A549 (cell line): ENCODE results near the gene ADGRL2. TPM values are rescaled to one million over a fixed set of nuclear protein-coding genes. Genes with fewer than 3 reads are reported as not detected.

ENCODE experiments used
- ATAC-seq, 2 experiments: fragments of 200-7000 bp in 1 of 2; fragments of >200 bp in 1 of 2; cut with Nextera tagmentation in 1 of 2; cut with Tn5 transposase in 1 of 2; 3 replicates each; pipeline versions ENCODE4 v1.8.0 to v1.9.1; 2018 to 2020; ENCODE audit warnings: mild to moderate bottlenecking in 1 of 2, moderate library complexity in 1 of 2
- CTCF ChIA-PET: fragments of 300-600 bp; sonication (Branson Sonifier 250); formaldehyde crosslinking; extraction: SDS; loops from one replicate; lab custom pipeline; 2021; ENCODE audit warnings: antibody characterized with exemption, inconsistent platforms; lab: Yijun Ruan, JAX
- POLR2A ChIA-PET: fragments of 350-600 bp; formaldehyde crosslinking; extraction: SDS; loops from one replicate; lab custom pipeline; 2021; ENCODE audit warnings: antibody characterized with exemption, inconsistent platforms; lab: Yijun Ruan, JAX
- DNase-seq, 2 experiments: peaks; one replicate each; pipeline versions ENCODE4 v3.0.0 to v3.0.0-alpha.2; 2011 to 2016; ENCODE audit warnings: low read depth in 1 of 2, low spot score in 1 of 2
- FAIRE-seq: peaks from 2 replicates; lab custom pipeline; 2011; peaks lifted over from hg19 to GRCh38; lab: Jason Lieb, UNC
- H3K27ac ChIP-seq, 2 experiments: fragments of >200 bp; sonication (Bioruptor Twin); formaldehyde crosslinking; 3 replicates each; pipeline ENCODE4 v1.5.1; 2016 to 2017
- H3K4me1 ChIP-seq: fragments of >200 bp; sonication (Bioruptor Twin); formaldehyde crosslinking; 3 replicates; pipeline ENCODE4 v1.6.1; 2016
- H3K4me2 ChIP-seq: fragments of >200 bp; sonication (Bioruptor Twin); formaldehyde crosslinking; 3 replicates; pipeline ENCODE4 v1.6.1; 2016
- H3K4me3 ChIP-seq: fragments of >200 bp; sonication (Bioruptor Twin); formaldehyde crosslinking; 3 replicates; pipeline ENCODE4 v1.5.1; 2016
- H3K9me3 ChIP-seq: fragments of >200 bp; sonication (Bioruptor Twin); formaldehyde crosslinking; 3 replicates; pipeline ENCODE4 v1.6.1; 2016
- BCL3 ChIP-seq: fragments of >200 bp; sonication (Bioruptor Twin); formaldehyde crosslinking; IDR thresholded peaks from 3 replicates; pipeline ENCODE4 v1.6.1; 2016
- BHLHE40 ChIP-seq: IDR thresholded peaks from 2 replicates; pipeline ENCODE4 v1.6.1; 2012; ENCODE audit warnings: low read depth, low read length, inconsistent platforms
- CBX8 ChIP-seq: fragments of 200-600 bp; sonication (generic); IDR thresholded peaks from 2 replicates; pipeline ENCODE4 v1.6.1; 2016
- CEBPB ChIP-seq, 2 experiments: fragments of >200 bp in 1 of 2; sonication (Bioruptor Twin) in 1 of 2; formaldehyde crosslinking in 1 of 2; IDR thresholded peaks; 2 replicates each; pipeline ENCODE4 v1.6.1; 2012 to 2016
- CHD2 ChIP-seq: fragments of 150-350 bp; IDR thresholded peaks from 2 replicates; pipeline ENCODE4 v1.6.1; 2014; ENCODE audit warnings: low read length; ENCODE audit not compliant: partially characterized antibody
- EHF ChIP-seq: fragments of 250-450 bp; sonication (Bioruptor Pico); IDR thresholded peaks from 2 replicates; pipeline ENCODE4 v1.5.0; 2020; ENCODE audit warnings: mild to moderate bottlenecking
- FOSB ChIP-seq: fragments of 250-450 bp; sonication (Bioruptor Pico); IDR thresholded peaks from 2 replicates; pipeline ENCODE4 v1.5.0; 2020; ENCODE audit warnings: mild to moderate bottlenecking, moderate library complexity
- FOXS1 ChIP-seq: fragments of 250-450 bp; sonication (Bioruptor Pico); IDR thresholded peaks from 2 replicates; pipeline ENCODE4 v1.5.0; 2020; ENCODE audit warnings: mild to moderate bottlenecking, moderate library complexity
- HEYL ChIP-seq: fragments of 250-450 bp; sonication (Bioruptor Pico); IDR thresholded peaks from 2 replicates; pipeline ENCODE4 v1.8.0; 2021; ENCODE audit warnings: mild to moderate bottlenecking, moderate library complexity
- HOXA7 ChIP-seq: fragments of 250-450 bp; sonication (Bioruptor Pico); IDR thresholded peaks from 2 replicates; pipeline ENCODE4 v1.5.0; 2020; ENCODE audit warnings: mild to moderate bottlenecking, moderate library complexity
- HOXB13 ChIP-seq: fragments of 250-450 bp; sonication (Bioruptor Pico); IDR thresholded peaks from 2 replicates; pipeline ENCODE4 v1.5.0; 2020; ENCODE audit warnings: low read depth, mild to moderate bottlenecking, moderate library complexity
- JUN ChIP-seq, 2 experiments: fragments of >200 bp; sonication (Bioruptor Twin); formaldehyde crosslinking; IDR thresholded peaks; 2 replicates in 1 of 2; 3 replicates in 1 of 2; pipeline ENCODE4 v1.6.1; 2016 to 2017
- JUNB ChIP-seq: fragments of >200 bp; sonication (Bioruptor Twin); formaldehyde crosslinking; IDR thresholded peaks from 2 replicates; pipeline ENCODE4 v1.6.1; 2016
- KDM1A ChIP-seq: fragments of 200-600 bp; sonication (generic); IDR thresholded peaks from 2 replicates; pipeline ENCODE4 v1.6.1; 2016; ENCODE audit warnings: low read depth, mild to moderate bottlenecking
- MAFK ChIP-seq: fragments of 450-650 bp; IDR thresholded peaks from 2 replicates; pipeline ENCODE4 v1.6.1; 2014; ENCODE audit not compliant: partially characterized antibody
- MAZ ChIP-seq: fragments of 150-350 bp; IDR thresholded peaks from 2 replicates; pipeline ENCODE4 v1.6.1; 2014; ENCODE audit warnings: antibody characterized with exemption, low read depth, low read length, borderline replicate concordance
- NR3C1 ChIP-seq: fragments of >200 bp; sonication (Bioruptor Twin); formaldehyde crosslinking; IDR thresholded peaks from 3 replicates; pipeline ENCODE4 v1.6.1; 2017
- PHF8 ChIP-seq: fragments of 200-600 bp; sonication (generic); IDR thresholded peaks from 2 replicates; pipeline ENCODE4 v1.6.1; 2016; ENCODE audit warnings: low read depth, mild to moderate bottlenecking, antibody characterized with exemption, moderate library complexity, borderline replicate concordance
- POLR2A ChIP-seq: IDR thresholded peaks from 2 replicates; pipeline ENCODE4 v1.6.1; 2012; ENCODE audit warnings: mild to moderate bottlenecking, low read length
- RCOR1 ChIP-seq: fragments of 150-350 bp; IDR thresholded peaks from 2 replicates; pipeline ENCODE4 v1.6.1; 2014; ENCODE audit warnings: antibody characterized with exemption, low read length, low read depth
- REST ChIP-seq: fragments of 200-600 bp; sonication (generic); IDR thresholded peaks from 2 replicates; pipeline ENCODE4 v1.6.1; 2016; ENCODE audit warnings: antibody characterized with exemption, mild to moderate bottlenecking, moderate library complexity
- RFX5 ChIP-seq: fragments of 450-650 bp; IDR thresholded peaks from 2 replicates; pipeline ENCODE4 v1.7.1; 2014; ENCODE audit warnings: antibody characterized with exemption, mild to moderate bottlenecking, moderate library complexity
- RNF2 ChIP-seq: fragments of 200-600 bp; sonication (generic); IDR thresholded peaks from 2 replicates; pipeline ENCODE4 v1.6.1; 2016; ENCODE audit warnings: low read depth, mild to moderate bottlenecking, antibody characterized with exemption, moderate library complexity, borderline replicate concordance
- SMC3 ChIP-seq: fragments of >200 bp; sonication (Bioruptor Twin); formaldehyde crosslinking; IDR thresholded peaks from 3 replicates; pipeline ENCODE4 v1.6.1; 2018; ENCODE audit warnings: inconsistent platforms
- TFCP2L1 ChIP-seq: fragments of 250-450 bp; sonication (Bioruptor Pico); IDR thresholded peaks from 2 replicates; pipeline ENCODE4 v1.5.0; 2021; ENCODE audit warnings: mild to moderate bottlenecking
- TP53 ChIP-seq: fragments of 250-450 bp; sonication (Bioruptor Pico); IDR thresholded peaks from 2 replicates; pipeline ENCODE4 v1.5.0; 2021; ENCODE audit warnings: mild to moderate bottlenecking, moderate library complexity
- ZC3H11A ChIP-seq: fragments of 450-650 bp; IDR thresholded peaks from 2 replicates; pipeline ENCODE4 v1.6.1; 2014; ENCODE audit warnings: antibody characterized with exemption, mild to moderate bottlenecking
- ZNF302 ChIP-seq: fragments of 250-450 bp; sonication (Bioruptor Pico); IDR thresholded peaks from 2 replicates; pipeline ENCODE4 v1.9.0; 2021; ENCODE audit warnings: inconsistent platforms, mild to moderate bottlenecking, moderate library complexity
- ZSCAN20 ChIP-seq: fragments of 250-450 bp; sonication (Bioruptor Pico); IDR thresholded peaks from 2 replicates; pipeline ENCODE4 v1.8.0; 2022; ENCODE audit warnings: mild to moderate bottlenecking, moderate library complexity
- WGBS: methylation state at CpG from one replicate; pipeline ENCODE4 v1.1.6; 2017; ENCODE audit errors: missing lambda C conversion rate; 5-methylcytosine and 5-hydroxymethylcytosine counted together
- polyA plus RNA-seq, 4 experiments: library from polyadenylated mRNA; depleted of rRNA in 3 of 4; stranded (reverse); fragments of >200 nt; fragmentation: RNase III in 1 of 4; extraction: RNeasy Plus Mini Kit Qiagen cat#74134 plus additional on column Dnase treatment in 1 of 4; gene quantifications; 2 replicates in 3 of 4; 3 replicates in 1 of 4; pipeline ENCODE4 v1.2.3, GENCODE V29; 2011 to 2017
- TF ChIP-seq, protein P1 (sequence below): fragments of 450-650 bp; IDR thresholded peaks from 2 replicates; pipeline ENCODE4 v1.6.1; 2014; ENCODE audit warnings: antibody characterized with exemption
- TF ChIP-seq, protein P2 (sequence below): IDR thresholded peaks from 2 replicates; pipeline ENCODE4 v1.6.1; 2012

The ADGRL2 gene
- polyA plus RNA-seq, 2 of the 4 experiments (the other 2 are of a cell fraction): 12.8 to 24.1 TPM

DNA sequence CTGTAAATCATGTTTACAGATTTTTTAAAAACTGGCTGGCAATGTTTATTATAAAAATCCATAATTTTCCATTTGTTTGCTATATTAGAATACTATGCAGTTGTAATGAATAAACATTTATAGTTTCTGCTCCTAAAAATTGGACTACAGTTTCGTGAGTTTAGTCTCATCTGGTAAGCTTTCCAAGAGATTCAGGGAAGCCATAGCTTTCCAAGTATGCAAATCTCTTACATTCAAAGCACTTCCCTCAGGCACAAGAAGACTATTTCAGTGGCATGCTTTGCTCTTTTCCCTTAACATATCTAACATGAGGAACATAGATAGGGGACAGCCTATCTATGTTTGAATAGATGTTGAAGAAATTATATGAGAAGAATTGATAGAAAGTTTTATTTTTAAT lies 77.2 kb downstream of the ADGRL2 start (continued):
- TF ChIP-seq, protein P1, sequence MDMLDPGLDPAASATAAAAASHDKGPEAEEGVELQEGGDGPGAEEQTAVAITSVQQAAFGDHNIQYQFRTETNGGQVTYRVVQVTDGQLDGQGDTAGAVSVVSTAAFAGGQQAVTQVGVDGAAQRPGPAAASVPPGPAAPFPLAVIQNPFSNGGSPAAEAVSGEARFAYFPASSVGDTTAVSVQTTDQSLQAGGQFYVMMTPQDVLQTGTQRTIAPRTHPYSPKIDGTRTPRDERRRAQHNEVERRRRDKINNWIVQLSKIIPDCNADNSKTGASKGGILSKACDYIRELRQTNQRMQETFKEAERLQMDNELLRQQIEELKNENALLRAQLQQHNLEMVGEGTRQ: no peak
- no peak for TF ChIP-seq RFX5
- no peak for TF ChIP-seq CHD2
- no peak for TF ChIP-seq BHLHE40
- no peak for TF ChIP-seq POLR2A

- POLR2A ChIA-PET: no interaction called here
- WGBS: 88% methylated on average over 1 of the region's 1 CpG
- H3K9me3 ChIP-seq: no peaks in the 10 kb centered on the region
- H3K4me3 ChIP-seq: no peak overlapping the region
- no peak for FAIRE-seq
- H3K27ac ChIP-seq: no peak overlapping the region
- peak overlapping the region; percentile 39; the same call in 1 of the 3 replicates for H3K4me2 ChIP-seq
- H3K4me1 ChIP-seq: peaks cover 30% of the 10 kb centered on the region
- CTCF ChIA-PET: no interaction called here
- ATAC-seq: no peak
- DNase-seq: no peak
- no peak for TF ChIP-seq FOXS1
- no peak for TF ChIP-seq KDM1A
- TF ChIP-seq ZNF302 (CRISPR knock-in tag): no peak
- no peak for TF ChIP-seq RCOR1
- no peak for TF ChIP-seq PHF8
- no peak for TF ChIP-seq HOXB13 (CRISPR knock-in tag)
- no peak for TF ChIP-seq CEBPB (IDR thresholded peaks at IDR 0.05)
- TF ChIP-seq HOXA7: no peak
- no peak for TF ChIP-seq SMC3
- TF ChIP-seq, protein P2, sequence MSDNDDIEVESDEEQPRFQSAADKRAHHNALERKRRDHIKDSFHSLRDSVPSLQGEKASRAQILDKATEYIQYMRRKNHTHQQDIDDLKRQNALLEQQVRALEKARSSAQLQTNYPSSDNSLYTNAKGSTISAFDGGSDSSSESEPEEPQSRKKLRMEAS: no peak
- no peak for TF ChIP-seq TFCP2L1 (CRISPR knock-in tag)
- no peak for TF ChIP-seq JUNB
- no peak for TF ChIP-seq TP53 (CRISPR knock-in tag)
- no peak for TF ChIP-seq POLR2A
- TF ChIP-seq JUN (IDR thresholded peaks at IDR 0.05): no peak
- TF ChIP-seq FOSB (CRISPR knock-in tag): no peak
- no peak for TF ChIP-seq BCL3
These were observed 77.8 kb downstream of the ADGRL2 start for GRCh38 chr1:81878538-81878937.

DNA sequence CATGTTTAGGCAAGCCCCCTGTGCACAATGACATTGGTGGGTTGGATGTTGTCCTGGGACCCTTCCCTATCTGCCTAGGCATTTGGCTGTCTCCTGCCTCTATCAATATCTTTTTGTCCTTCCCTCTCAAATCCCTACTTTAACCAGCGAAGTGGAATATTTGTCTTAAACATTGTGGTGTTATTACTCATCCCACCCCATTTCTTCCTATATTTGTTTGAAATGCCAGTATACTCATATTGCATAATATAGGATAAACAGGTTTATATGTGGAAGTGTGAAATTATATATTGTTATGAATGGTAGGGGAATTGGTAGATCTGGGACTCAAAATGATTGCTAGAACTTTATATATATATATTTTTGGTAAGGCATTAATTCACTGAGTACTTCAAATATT lies 80.0 kb downstream of the ADGRL2 start:
- Histone ChIP-seq H3K4me3 (no peak overlapping the region), H3K27ac (no peak overlapping the region), H3K4me2 (peak overlapping the region; percentile 36; the same call in 2 of the 3 replicates), H3K4me1 (peaks cover 30% of the 10 kb centered on the region), H3K9me3 (no peaks in the 10 kb centered on the region)
- ChIA-PET CTCF (no interaction called here), POLR2A (no interaction called here)
- TF ChIP-seq RNF2 (no peak), NR3C1 (no peak), CBX8 (no peak), KDM1A (no peak), MAFK (no peak), HOXA7 (no peak), ZNF302 (CRISPR knock-in tag) (no peak), ZC3H11A (no peak), JUN (IDR thresholded peaks at IDR 0.05) (no peak), CEBPB (IDR thresholded peaks at IDR 0.05) (no peak), EHF (no peak), MAZ (no peak), SMC3 (no peak), ZSCAN20 (CRISPR knock-in tag) (no peak), REST (no peak), HOXB13 (CRISPR knock-in tag) (no peak), HEYL (CRISPR knock-in tag) (no peak), BCL3 (no peak)
- TF ChIP-seq, protein P2: no peak
- DNase-seq: no peak
- WGBS: 8% methylated on average over 1 of the region's 1 CpG
- ATAC-seq: no peak
- FAIRE-seq: no peak
